GM21786 (cell line): Measurements from ENCODE around the gene EXOC6B.
A peak's percentile ranks its signal among the peaks of the same experiment; 100 is the strongest.

ENCODE experiments used
- ATAC-seq: cut with Tn5 transposase; IDR thresholded peaks from one replicate; pipeline ENCODE4 v1.9.1; 2021; ENCODE audit not compliant: unreplicated experiment

EXOC6B gene

DNA sequence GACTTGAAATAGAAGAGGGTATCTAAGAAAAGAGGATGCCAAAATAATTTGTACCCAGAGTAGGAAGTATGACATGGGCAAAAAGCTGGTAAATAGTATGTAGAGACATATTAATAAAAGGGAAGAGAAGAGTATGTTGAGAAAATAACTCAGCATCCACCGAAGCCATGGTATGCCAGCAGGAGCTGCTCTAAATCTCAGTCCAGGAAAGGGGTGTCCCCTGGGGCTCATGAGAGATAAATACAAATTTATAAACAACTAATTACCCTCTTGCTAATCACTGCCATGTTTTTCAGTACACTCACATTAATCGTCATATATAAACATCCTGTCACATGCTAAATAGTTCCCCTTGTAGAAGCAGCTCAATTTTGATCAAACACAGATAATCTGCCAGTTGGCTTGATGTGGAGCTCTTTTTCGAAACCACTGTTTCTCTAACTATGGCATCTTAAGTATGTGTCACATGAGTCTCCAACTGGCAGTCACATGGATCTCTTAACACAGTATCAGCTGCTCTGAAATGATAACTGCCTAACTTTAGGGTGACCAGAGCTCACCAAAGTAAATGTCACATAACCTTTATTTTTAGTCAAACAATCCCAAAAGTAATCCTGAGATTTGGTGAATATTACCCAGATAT, 31.9 kb downstream of the EXOC6B start:
- ATAC-seq: no peak

DNA sequence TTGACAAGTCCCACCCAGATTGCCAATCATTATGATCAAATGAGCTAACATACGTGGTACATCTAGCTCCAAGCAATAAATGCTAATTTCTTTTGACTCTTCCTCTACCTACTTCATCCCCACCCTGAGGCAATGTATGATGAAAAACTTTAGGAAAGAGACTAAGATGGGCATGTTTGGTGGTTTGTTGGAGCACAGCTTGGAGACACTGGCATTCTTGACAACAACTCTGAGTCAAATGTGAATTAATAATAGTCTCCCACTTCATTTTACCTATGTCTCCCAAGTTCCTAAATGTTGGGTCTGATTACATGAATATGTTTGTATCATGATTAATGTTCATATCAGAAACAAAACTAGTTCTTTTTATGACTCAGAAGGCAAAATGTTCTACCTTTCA, 36.6 kb downstream of the EXOC6B start:
- ATAC-seq: no peak

DNA sequence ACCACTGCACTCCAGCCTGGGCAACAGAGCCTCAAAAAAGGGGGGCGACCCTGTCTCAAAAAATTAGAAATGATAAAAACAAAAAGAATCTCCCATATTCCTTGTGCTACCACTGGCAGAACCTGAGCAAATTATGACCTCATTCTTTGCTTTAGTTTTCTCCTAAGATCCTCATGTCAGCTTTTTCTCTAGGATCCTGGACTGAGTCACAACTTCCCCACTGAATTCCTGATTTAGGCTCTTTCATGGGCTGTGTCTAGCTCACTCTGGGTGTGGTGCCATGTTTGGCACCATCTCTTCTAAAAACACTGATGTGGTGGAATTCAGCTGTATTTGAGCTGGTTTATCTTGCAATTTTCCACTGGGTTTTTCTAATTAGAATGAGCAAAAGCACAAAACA, 37.1 kb downstream of the EXOC6B start:
- ATAC-seq: no peak

DNA sequence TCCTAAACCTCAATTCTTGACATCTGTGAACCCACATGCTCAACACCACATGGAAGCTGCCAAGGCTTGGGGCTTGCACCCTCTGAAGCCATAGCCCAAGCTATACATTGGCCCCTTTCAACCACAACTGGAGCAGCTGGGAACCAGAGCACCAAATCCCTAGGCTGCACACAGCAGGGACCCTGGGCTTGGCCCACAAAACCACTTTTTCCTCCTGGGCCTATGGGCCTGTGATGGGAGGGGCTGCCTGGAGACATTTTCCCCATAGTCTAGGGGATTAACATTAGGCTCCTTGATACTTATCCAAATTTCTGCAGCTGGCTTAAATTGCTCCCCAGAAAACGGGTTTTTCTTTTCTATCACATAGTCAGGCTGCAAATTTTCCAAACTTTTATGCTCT, 40.3 kb downstream of the EXOC6B start:
- no peak for ATAC-seq

DNA sequence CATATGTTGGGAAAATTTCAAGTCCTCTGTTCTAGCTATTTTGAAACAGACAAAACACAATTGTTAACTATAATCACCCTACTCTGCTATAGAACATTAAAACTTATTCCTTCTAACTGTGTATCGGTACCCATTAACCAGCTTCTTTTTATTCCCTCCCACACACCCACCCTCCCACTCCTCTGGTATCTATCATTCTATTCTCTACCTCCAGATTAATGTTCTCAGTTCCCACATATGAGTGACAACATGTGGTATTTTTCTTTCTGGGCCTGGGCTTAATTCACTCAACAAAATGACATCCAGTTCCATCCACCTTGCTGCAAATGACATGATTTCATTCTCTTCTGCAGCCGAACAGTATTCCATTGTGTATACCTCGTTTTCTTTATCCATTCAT, 43.3 kb downstream of the EXOC6B start:
- ATAC-seq: no peak

DNA sequence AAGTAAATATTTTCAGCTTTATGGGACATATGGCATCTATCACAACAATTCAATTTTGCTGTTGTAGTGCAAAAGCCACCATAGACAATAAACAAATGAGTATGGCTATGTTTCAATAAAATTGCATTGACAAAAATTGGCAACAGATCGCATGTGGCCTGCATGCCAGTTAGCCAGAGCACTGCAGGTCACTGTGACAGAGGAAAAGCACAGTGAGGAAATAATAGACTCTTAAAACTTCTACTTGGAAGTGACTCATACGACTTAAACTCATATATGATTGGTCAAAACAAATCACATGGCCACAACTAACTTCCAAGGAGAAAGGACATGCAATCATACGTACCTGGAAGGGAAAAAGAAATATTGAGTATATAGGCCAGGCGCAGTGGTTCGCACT, 44.4 kb downstream of the EXOC6B start:
- ATAC-seq: no peak

DNA sequence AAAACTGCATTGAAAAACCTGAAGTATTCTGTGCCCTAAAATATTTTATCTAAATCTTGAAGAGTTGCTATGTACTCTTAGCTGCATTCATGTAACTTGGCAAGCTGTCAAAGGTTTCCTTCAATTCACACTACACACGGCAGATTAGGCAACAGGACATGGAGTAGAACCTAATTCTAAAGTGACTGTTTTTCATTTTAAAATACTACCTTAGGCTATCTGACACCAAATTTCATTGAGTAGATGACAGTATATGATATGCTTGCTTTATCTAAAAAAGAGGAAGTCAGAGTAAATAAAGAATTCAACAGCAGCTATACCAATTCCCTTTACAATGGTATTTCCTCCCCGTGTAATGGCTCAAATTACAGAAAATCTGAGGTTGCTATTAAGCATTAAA, 45.4 kb downstream of the EXOC6B start:
- ATAC-seq: no peak

DNA sequence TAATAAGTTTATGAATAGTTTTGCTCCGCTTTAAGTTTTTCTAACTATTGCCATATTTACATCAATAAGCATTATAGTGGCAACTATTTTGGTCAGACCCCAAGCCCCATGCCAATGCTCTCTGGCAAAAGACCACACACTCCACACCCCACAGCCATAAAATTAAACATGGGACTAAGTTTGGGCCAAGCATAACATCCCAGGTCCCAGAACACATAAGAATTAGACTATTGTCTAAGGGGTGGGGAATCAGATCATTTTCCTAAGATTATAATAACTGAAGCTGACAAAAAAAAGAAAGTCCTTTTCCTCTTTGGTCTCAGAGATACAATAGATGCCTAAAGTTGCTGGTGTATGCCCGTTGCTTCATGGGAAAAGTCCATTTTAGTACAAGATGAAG, 46.3 kb downstream of the EXOC6B start:
- no peak for ATAC-seq

DNA sequence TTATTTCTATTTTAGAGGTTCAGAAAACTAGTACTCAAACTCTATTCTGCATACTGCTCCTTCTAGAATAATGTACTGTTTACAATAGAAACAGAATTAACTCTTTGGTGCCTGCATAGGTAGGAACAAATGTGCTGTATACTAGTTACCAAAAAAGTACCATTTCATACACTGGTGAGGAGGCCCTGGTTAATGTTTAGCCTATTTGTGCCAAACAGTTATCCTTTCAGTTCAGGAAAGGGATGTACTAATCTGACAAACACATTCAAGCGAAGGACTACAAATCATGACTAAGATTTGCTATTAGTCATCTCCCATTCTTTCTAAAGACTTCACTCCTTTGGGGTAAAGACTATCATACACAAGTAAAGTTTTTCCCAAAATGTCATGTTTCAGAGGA, 47.4 kb downstream of the EXOC6B start:
- peak; percentile 48 for ATAC-seq

DNA sequence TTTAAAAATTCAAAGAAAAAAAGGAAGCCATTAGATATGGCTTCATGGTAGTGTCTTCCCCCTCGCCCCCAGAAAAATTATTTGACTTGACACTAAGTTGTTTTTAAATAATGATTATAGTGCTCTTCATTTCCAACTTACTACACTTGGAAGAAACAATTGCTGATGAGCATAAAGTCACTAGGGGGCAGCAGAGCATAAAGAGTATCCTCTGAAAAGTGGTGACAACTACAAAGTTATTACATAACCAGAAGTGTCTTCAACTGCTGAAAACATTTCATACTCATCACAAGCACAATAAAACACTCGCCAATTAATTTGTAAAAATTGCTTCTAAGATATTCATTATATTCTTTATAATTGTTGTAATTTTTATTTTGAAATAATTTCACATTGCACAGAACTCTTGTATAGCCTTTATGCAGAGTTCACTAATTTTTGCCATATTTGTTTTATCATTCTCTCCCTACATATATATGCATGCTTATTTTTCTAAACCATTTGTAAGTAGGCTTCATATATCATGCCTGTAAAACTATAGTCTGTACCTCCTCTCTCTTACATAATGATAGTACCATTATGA, 54.9 kb downstream of the EXOC6B start:
- peak; percentile 69 for ATAC-seq

DNA sequence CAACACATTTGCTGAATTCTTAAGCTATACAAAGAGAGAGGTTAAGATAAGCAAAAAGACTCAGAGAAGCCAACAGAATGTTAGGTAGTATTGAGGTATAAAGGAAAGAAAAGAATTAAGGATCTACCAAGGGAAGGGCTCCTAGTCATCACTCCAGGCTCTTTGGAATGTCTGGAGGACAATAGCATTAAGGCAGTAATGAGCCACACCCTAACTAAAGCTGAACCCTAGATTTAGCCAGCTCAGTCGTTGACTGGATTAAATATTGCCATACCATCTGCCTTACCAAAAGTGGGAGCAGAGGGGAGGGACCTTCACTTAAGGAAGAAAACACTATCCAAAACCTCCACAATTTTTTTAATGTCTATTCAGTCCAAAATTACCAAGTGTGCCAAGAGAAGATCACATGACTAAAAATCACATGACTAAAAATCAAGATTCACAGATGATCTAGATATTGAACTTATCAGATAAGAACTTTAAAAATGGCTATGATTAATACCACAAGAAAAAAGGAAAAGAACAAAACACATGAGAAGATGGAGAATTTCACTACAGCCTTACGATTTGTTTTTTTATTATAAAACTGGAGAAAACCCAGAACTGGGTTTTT, 59.7 kb downstream of the EXOC6B start:
- ATAC-seq: no peak

DNA sequence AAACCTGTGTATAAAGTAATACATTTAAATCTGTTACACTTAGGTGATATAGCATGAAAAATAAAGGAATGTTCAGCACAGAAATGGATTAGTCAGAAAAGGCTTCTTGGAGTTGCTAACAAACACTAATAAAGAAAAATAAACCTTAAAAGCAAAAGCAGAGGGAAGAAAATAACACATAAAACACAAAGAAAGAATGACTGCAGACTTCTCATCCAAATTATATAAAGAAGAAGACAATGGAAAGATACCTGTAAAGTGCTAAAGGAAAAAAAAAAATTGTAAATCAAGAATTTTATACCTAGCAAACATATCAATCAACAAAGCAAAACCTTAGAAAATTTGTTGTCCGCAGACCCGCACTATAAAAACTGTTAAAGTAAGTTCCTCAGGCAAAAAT, 63.6 kb downstream of the EXOC6B start:
- no peak for ATAC-seq

DNA sequence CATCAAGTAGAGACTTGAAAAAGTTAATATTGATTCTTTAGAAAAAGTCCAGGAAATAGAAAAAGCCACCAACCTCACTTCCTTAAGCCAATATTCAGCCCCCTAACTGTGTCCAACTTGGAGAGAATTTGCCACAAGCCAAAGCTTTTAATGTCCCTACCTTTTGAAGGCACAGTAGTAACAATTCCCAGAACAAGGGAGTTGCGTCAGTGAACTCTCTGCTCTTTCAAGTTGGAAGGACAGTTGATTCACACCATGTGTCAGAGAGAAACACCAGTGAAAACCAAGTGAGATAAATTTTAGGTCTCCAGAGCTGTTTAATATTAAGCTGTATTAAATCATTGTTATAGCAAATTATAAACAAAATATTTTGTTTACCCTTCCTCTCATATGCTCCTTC, 66.1 kb downstream of the EXOC6B start:
- no peak for ATAC-seq

DNA sequence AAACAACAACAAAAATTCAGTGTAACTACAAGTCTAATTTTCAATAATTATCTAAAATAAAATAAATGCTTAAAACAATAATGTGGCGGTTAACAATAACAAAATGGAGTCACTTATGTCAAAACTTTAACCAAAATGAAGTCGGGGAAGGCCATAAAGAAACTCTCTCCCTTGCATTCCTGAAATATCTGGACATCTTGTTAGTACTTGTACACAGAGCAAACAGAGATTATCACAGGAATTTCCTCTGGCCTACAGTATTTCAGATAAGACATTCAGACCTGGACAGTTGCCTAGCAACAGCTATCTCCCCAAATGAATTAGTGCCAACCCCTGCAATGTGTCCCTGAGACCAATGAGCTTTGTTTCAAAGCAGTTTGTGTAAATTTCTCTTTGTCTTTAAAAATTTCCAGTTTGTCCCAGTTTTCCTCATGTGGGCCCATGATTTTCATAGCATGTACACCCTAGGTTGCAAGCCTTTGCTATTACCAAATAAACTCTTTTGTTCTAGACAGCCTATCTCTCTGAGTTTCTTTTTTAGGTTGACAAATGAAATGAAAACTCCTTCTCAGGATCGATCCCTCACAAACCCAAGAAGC, 68.6 kb downstream of the EXOC6B start:
- ATAC-seq: no peak

DNA sequence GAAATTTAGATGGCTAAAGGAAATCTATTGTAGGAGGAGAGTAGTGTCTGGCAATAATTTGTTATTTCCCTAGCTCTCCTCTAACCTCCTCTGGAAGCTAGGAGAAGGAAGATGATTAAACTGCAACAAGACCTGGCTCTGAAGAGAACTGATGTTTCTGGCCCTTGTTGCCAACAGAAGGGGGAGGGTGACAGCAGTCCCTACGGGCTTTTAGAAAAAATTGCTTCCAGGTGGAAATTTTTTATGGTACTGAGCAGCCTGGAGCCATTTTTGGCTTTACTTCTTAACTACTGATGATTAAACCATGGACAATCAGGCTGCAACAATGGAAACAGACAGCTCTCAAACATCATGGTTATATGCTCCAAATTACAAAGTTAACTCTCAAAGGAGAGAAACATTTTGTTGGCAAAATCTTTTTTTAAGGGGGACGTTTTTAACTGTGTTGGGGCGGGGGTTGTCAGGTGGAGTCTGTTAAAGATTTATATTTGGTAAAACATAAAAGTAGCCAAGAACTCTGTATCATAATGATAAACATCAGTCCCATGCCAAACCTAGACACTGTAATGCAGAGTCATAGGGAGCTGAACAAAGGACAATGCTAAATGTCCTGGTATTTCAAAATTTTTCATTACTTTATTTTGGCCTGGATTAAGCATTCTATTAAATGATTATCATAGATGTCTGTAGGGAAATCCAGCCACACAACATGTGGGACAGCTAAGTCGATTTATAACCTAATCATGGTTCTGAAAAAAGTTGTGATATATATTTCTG, 70.0 kb downstream of the EXOC6B start:
- no peak for ATAC-seq

DNA sequence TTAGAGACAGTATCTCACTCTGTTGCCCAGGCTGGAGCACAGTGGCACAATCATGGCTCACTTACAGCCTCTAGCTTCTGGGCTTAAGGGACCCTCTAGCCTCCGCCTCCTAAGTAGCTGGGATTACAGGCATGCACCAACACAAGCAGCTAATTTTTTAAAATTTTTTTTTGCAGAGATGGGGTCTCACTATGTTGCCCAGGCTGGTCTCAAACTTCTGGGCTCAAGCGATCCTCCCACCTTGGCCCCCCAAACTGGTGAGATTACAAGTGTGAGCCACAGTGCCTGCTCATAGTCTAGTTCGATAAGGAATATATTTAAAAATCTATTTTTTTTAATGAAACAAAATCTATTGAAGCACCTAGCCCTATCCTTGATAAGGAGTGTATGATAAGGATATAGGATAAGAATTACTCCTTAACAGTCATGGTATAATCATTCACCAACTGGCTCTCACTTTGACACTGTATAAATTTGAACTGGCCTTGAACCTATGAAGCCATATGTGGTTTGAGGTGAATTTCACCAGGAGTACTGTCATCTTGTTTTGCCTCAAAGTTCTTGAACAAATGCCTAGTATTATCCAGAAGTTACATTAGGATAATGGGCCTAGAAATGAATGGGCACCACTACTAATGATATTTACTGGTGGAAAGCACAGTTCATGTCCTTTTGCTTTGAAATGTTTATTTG, 71.1 kb downstream of the EXOC6B start:
- no peak for ATAC-seq

DNA sequence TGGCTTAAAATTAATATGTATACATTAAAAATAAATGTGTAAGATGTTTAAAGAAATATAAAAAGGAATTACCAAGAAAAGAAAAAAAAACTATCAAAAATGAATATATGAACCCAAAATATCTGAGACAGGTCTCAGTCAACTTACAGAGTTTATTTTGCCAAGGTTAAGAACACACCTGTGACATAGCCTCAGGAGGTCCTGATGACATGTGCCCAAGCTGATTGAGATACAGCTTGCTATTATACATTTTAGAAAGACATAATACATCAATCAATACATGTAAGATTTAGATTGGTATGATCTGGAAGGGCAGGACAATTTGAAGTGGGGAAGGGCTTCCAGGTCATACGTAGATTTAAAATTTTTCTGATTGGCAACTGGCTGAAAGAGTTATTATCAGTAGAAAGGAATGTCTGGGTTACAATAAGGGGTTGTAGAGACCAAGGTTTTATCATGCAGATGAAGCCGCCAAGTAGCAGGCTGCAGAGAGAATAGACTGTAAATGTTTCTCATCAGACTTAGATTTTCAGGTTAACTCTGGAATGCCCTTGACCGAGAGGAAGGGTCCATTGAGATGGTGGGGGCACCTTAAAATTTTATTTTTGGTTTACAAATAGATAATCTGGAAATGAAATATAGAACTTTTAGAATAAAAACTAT, 74.7 kb downstream of the EXOC6B start:
- ATAC-seq: no peak

DNA sequence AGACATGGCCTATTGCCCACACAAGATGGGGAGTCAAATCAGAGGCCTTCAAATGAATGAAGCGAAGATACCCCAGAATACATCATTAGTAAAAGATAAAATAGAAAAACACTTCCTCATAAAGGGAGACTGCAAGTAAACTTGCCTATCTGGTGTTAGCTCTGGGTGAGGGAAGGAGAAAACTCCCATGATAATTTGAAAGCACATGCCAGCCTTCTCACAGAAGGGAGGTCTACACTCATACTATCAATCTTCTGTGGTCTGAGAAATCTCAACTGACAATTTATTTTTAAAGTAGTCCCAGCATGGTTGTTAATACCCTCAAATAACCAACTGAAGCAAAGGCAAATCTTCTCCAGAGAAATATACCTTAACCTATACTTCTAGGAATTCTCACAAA, 75.4 kb downstream of the EXOC6B start:
- ATAC-seq: no peak

DNA sequence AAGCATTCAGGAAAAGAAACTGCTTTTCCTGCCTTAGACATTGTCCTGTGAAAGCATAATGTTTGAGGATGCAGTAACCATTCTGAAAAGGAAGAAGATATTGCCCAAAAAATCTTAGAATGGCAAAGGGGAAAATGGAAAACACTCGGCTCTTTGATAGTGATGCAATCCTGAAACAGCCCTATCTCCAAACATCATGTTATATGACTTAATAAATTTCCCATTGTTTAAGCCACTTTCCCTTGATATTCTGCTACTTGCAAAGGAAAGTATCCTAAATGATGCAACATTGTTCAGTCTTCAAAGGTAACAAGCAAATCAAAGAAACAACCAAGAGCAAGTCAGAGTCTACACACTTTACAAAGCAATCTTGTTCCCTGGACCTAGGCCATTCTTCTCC, 78.5 kb downstream of the EXOC6B start:
- ATAC-seq: no peak

DNA sequence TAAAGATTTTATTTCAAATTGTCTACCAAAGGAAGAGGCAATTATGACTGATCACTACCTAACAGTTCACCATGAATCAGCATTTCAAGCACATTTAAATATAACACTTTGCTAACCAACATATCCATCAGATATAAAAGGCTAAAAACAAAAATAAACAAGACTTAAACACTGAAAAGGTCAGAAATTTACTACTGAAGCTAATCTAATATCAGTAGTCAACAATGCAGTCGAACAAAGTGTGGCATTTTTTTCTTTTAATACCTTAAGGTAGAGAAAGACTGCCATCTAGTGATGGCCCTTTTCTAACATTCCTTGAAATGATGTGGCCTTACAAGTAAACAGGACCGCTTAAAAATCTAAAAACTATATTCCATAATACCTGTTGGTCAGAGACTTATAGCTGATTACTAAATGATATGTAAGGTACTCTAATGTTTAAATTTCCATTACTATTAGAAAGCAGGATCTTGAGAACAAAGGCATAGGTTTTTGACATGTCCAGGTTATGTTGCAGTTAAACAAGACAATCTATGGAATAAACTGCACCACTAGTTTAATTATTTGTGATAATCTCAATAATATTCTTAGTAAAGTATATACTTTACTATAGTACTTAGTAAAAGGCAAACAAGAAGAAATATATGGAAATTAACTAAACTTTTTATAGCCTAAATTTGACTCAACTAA, 80.0 kb downstream of the EXOC6B start:
- ATAC-seq: no peak
